Esophagus muscularis mucosa (tissue), 4 donors: ENCODE data around the gene KRT75. TPM values are rescaled to one million over a fixed set of nuclear protein-coding genes. Genes with fewer than 3 reads are reported as not detected.

ENCODE experiments used
- DNase-seq: peaks from one replicate; pipeline ENCODE4 v3.0.0-alpha.2; 2017; ENCODE audit errors: extremely low spot score
- H3K27ac ChIP-seq, 4 donors: fragments of 200-600 bp; sonication (generic); replicated peaks in 1 of 4; 1 replicate in 3 of 4; 2 replicates in 1 of 4; pipeline ENCODE4 v1.5.1; 2016 to 2019; ENCODE audit warnings: mild to moderate bottlenecking in 1 of 4
- H3K27me3 ChIP-seq, 4 donors: fragments of 200-600 bp; sonication (generic); one replicate each; pipeline versions ENCODE4 v1.5.1 to v1.6.0; 2016 to 2019
- H3K36me3 ChIP-seq, 4 donors: fragments of 200-600 bp; sonication (generic); one replicate each; pipeline ENCODE4 v1.5.1; 2016 to 2019
- H3K4me1 ChIP-seq, 4 donors: fragments of 200-600 bp; sonication (generic); one replicate each; pipeline ENCODE4 v1.5.1; 2016 to 2019
- H3K4me3 ChIP-seq, 4 donors: fragments of 200-600 bp; sonication (generic); 1 replicate in 2 of 4; 2 replicates in 2 of 4; pipeline ENCODE4 v1.5.1; 2016 to 2019; ENCODE audit warnings: mild to moderate bottlenecking in 4 of 4, moderate library complexity in 1 of 4
- H3K9me3 ChIP-seq, 4 donors: fragments of 200-600 bp; sonication (generic); 1 replicate in 3 of 4; 2 replicates in 1 of 4; pipeline ENCODE4 v1.5.1; 2016 to 2019
- CTCF ChIP-seq, 3 experiments: fragments of 200-600 bp in 2 of 3; fragments of 450-650 bp in 1 of 3; sonication (generic) in 2 of 3; IDR thresholded peaks; one replicate each; pipeline ENCODE4 v1.5.1; 2017 to 2019; ENCODE audit warnings: antibody characterized with exemption in 3 of 3, mild to moderate bottlenecking in 2 of 3, moderate library complexity in 1 of 3
- EP300 ChIP-seq: sonication (generic); formaldehyde crosslinking; IDR thresholded peaks from one replicate; pipeline ENCODE4 v1.6.1; 2017; ENCODE audit warnings: antibody characterized with exemption
- POLR2A ChIP-seq: fragments of 450-650 bp; IDR thresholded peaks from one replicate; pipeline ENCODE4 v1.6.1; 2017; ENCODE audit warnings: antibody characterized with exemption, moderate library complexity, mild to moderate bottlenecking, low read depth
- POLR2AphosphoS5 ChIP-seq, 2 donors: sonication (generic); formaldehyde crosslinking; IDR thresholded peaks; one replicate each; pipeline ENCODE4 v1.6.1; 2017; ENCODE audit warnings: antibody characterized with exemption in 2 of 2
- WGBS: methylation state at CpG from one replicate; pipeline ENCODE4 v1.1.5; 2018; 5-methylcytosine and 5-hydroxymethylcytosine counted together
- intact Hi-C: fragments of 100-400 bp; cut with DNase I; formaldehyde crosslinking; loops from one replicate; pipeline ENCODE4 v1.15.1; 2023
- total RNA-seq, 4 donors: library from RNA; depleted of rRNA; stranded (reverse); fragments of >200 nt; gene quantifications; one replicate each; pipeline versions ENCODE4 v1.1.0 to v1.2.1, GENCODE V29; 2016

KRT75 gene
- total RNA-seq, 4 donors from 2014 or later: not detected

- no peak for DNase-seq
- H3K27ac ChIP-seq: no peak overlapping the region
- no peaks in the 10 kb centered on the region for H3K9me3 ChIP-seq
- peaks cover 0 to 25% (median 0%) of the 10 kb centered on the region in 4 donors for H3K27me3 ChIP-seq
- peaks cover 0 to 11% (median 3%) of the 10 kb centered on the region in 4 donors for H3K4me1 ChIP-seq
- no peak for TF ChIP-seq POLR2A
- TF ChIP-seq POLR2AphosphoS5 (IDR thresholded peaks at IDR 0.05): no peak
- no peak for TF ChIP-seq CTCF (IDR thresholded peaks at IDR 0.05)
- no peak for TF ChIP-seq EP300
- H3K36me3 ChIP-seq: no peaks in the 10 kb centered on the region
- intact Hi-C loops: no loop called here
- WGBS: 100% methylated on average over 3 of the region's 5 CpGs
- no peak overlapping the region for H3K4me3 ChIP-seq
Measured at GRCh38 chr12:52407918-52408317, 26.3 kb downstream of the KRT75 start.

GRCh38 chr12:52405922-52406385 is 28.2 kb downstream of the KRT75 start, which contains the start of gene KRT82:
KRT82 (minus strand) TSS chr12:52406335; CDS start chr12:52406277, 58 bp downstream.
- TF ChIP-seq POLR2A (no peak), CTCF (IDR thresholded peaks at IDR 0.05) (no peak), POLR2AphosphoS5 (IDR thresholded peaks at IDR 0.05) (no peak), EP300 (no peak)
- intact Hi-C loops: no loop called here
- Histone ChIP-seq H3K4me3 (no peak within 1 kb of the TSS), H3K4me1 (peaks cover 0 to 3% (median under 1%) of the 10 kb centered on the region in 4 donors), H3K9me3 (no peaks in the 10 kb centered on the region), H3K27ac (no peak within 1 kb of the TSS), H3K27me3 (peaks cover 0 to 25% (median 0%) of the 10 kb centered on the region in 4 donors), H3K36me3 (no peaks in the 10 kb centered on the region)
- 90% methylated on average over 11 of the region's 14 CpGs for WGBS
- no peak for DNase-seq

- no peak for DNase-seq
- TF ChIP-seq CTCF (IDR thresholded peaks at IDR 0.05) (no peak), EP300 (no peak), POLR2A (no peak), POLR2AphosphoS5 (IDR thresholded peaks at IDR 0.05) (no peak)
- no peak overlapping the region for H3K4me3 ChIP-seq
- H3K27ac ChIP-seq: no peak overlapping the region
- WGBS: 83% methylated on average over 3 of the region's 3 CpGs
- intact Hi-C loops: no loop called here
- peaks cover 0 to 28% (median 0%) of the 10 kb centered on the region in 4 donors for H3K27me3 ChIP-seq
- no peaks in the 10 kb centered on the region for H3K36me3 ChIP-seq
- H3K9me3 ChIP-seq: no peaks in the 10 kb centered on the region
- H3K4me1 ChIP-seq: no peaks in the 10 kb centered on the region
Measured at GRCh38 chr12:52404951-52405350, 29.2 kb downstream of the KRT75 start.

GRCh38 chr12:52403561-52403960 is 30.6 kb downstream of the KRT75 start:
- WGBS: 100% methylated on average over 3 of the region's 9 CpGs
- no peak for DNase-seq
- intact Hi-C loops: no loop called here

More at GRCh38 chr12:52403561-52403960, 30.6 kb downstream of the KRT75 start:
- H3K4me1 ChIP-seq: no peaks in the 10 kb centered on the region
- no peak overlapping the region for H3K27ac ChIP-seq
- TF ChIP-seq POLR2A (no peak), CTCF (IDR thresholded peaks at IDR 0.05) (no peak), POLR2AphosphoS5 (IDR thresholded peaks at IDR 0.05) (no peak), EP300 (no peak)
- peaks cover 0 to 39% (median 0%) of the 10 kb centered on the region in 4 donors for H3K27me3 ChIP-seq
- no peaks in the 10 kb centered on the region for H3K36me3 ChIP-seq
- H3K9me3 ChIP-seq: no peaks in the 10 kb centered on the region
- H3K4me3 ChIP-seq: no peak overlapping the region
